HUES64 (cell line): ENCODE data around the gene LRRFIP1.
"Not testable (repeated sequence)": the region's sequence is repeated elsewhere in the genome, so short reads cannot be mapped to it uniquely, and the experiment has no call there.

Source experiments
- H3K27ac ChIP-seq: 2 replicates; pipeline ENCODE4 v1.7.0; 2013; ENCODE audit warnings: low read depth, low read length, inconsistent platforms
- H3K27me3 ChIP-seq: 2 replicates; pipeline ENCODE4 v1.6.1; 2013; ENCODE audit warnings: mild to moderate bottlenecking, low read length; ENCODE audit not compliant: insufficient read depth
- H3K36me3 ChIP-seq: 2 replicates; pipeline ENCODE4 v1.6.1; 2013; ENCODE audit warnings: mild to moderate bottlenecking, low read length; ENCODE audit not compliant: insufficient read depth
- H3K4me1 ChIP-seq: 2 replicates; pipeline ENCODE4 v1.6.1; 2013; ENCODE audit warnings: mild to moderate bottlenecking, low read length, moderate library complexity; ENCODE audit not compliant: insufficient read depth
- H3K4me3 ChIP-seq: 2 replicates; pipeline ENCODE4 v1.5.1; 2013; ENCODE audit warnings: mild to moderate bottlenecking, low read length, moderate library complexity
- H3K9ac ChIP-seq: 2 replicates; pipeline ENCODE4 v1.6.1; 2013; ENCODE audit warnings: mild to moderate bottlenecking, low read depth, low read length
- H3K9me3 ChIP-seq: 2 replicates; pipeline ENCODE4 v1.6.1; 2013; ENCODE audit warnings: low read depth, low read length; ENCODE audit not compliant: insufficient read depth
- WGBS: fragments of 150-250, 120-280 bp; methylation state at CpG from one replicate; pipeline ENCODE4 v1.1.7; 2013; ENCODE audit warnings: missing lambda C conversion rate; 5-methylcytosine and 5-hydroxymethylcytosine counted together

The LRRFIP1 gene

GRCh38 chr2:237657063-237657462, 29.7 kb downstream of the LRRFIP1 start:
- no peaks in the 10 kb centered on the region for H3K4me1 ChIP-seq
- peaks cover 11% of the 10 kb centered on the region; the same call in 1 of the 2 replicates for H3K9me3 ChIP-seq
- no peak overlapping the region for H3K27ac ChIP-seq
- H3K27me3 ChIP-seq: no peaks in the 10 kb centered on the region
- H3K9ac ChIP-seq: no peak overlapping the region
- WGBS: 92% methylated on average over 5 of the region's 5 CpGs
- H3K36me3 ChIP-seq: peaks cover 9% of the 10 kb centered on the region
- no peak overlapping the region for H3K4me3 ChIP-seq

- Histone ChIP-seq H3K9ac (no peak overlapping the region), H3K27ac (no peak overlapping the region), H3K9me3 (peaks cover 11% of the 10 kb centered on the region; the same call in 1 of the 2 replicates), H3K4me3 (no peak overlapping the region), H3K27me3 (no peaks in the 10 kb centered on the region), H3K4me1 (peaks cover 15% of the 10 kb centered on the region), H3K36me3 (0 out of 2 replicates have a peak, but pooled peaks cover 4% of the 10 kb centered on the region)
- 93% methylated on average over 4 of the region's 5 CpGs for WGBS
These were observed 33.1 kb downstream of the LRRFIP1 start for GRCh38 chr2:237660381-237660900.

DNA sequence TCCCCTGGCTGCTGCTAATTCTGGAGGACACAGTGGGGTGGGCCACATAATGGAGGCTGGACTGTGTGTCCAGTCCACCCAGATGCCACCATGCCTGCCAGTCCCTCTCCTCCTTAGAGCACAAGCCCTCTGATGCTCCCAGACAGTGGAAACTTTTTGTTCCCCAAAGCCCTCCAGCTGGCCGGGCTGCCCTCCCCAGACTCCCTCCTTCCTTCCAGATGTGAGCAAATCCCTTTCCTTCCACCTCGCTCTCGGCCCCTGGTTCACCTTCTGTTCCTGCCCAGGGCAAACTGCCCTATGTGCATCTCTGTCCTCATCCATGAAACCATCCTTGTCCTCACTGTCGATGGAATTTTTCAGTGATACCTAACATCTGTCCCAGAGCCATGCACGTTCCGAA, 33.9 kb downstream of the LRRFIP1 start:
- no peak overlapping the region for H3K27ac ChIP-seq
- 93% methylated on average over 6 of the region's 6 CpGs for WGBS
- H3K9ac ChIP-seq: no peak overlapping the region

DNA sequence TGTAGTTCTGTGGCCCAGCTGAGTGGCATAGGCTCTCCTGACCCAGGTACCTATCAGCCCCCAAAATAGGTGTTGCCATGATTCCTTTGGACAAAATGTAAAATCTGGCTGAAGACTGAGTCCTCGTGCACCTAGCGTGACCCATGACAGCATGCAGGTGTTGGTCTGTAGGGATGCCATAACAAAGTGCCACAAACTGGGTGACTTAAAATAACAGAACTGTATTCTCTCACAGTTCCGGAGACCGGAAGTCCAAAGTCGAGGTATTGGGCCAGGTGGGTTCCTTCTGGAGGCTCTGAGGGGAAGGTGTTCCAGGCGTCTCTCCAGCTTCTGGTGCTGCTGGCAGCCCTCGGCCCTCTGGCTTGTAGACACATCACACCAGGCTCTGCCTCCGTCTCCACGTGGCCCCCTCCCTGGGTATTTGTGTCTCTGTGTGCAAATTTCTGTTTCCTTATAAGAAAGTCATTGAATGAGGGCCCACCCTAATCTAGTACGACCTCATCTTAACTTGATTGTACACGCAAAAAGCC, 34.5 kb downstream of the LRRFIP1 start:
- Histone ChIP-seq H3K9ac (no peak overlapping the region), H3K36me3 (no peaks in the 10 kb centered on the region), H3K27ac (no peak overlapping the region), H3K9me3 (peaks cover 9% of the 10 kb centered on the region; the same call in 1 of the 2 replicates), H3K4me1 (peaks cover 21% of the 10 kb centered on the region), H3K4me3 (no peak overlapping the region), H3K27me3 (no peaks in the 10 kb centered on the region)
- 94% methylated on average over 11 of the region's 11 CpGs for WGBS

More for the DNA sequence above, 33.9 kb downstream of the LRRFIP1 start:
- no peaks in the 10 kb centered on the region for H3K27me3 ChIP-seq
- H3K36me3 ChIP-seq: 0 out of 2 replicates have a peak, but pooled peaks cover 4% of the 10 kb centered on the region
- peaks cover 21% of the 10 kb centered on the region for H3K4me1 ChIP-seq
- no peak overlapping the region for H3K4me3 ChIP-seq
- H3K9me3 ChIP-seq: peaks cover 11% of the 10 kb centered on the region; the same call in 1 of the 2 replicates

DNA sequence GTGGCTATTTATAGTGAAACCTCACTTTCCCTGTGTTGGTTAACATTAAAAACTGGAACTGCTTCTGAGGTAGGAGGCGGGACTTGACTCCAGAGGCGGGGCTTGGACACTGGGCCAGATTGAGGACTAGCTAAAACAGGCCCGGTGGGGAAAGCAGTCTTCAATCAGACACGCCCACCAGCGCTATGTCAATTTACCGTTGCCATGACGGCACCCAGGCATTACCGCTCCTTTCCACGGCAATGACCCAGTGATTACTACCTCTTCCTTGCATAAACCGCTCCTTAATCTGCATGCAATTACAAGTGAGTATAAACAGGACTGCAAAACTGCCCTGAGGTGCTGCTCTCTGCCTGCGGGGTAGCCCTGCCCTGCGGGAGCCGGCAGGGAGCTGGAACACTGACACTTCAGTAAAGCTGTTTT, 35.3 kb downstream of the LRRFIP1 start:
- Histone ChIP-seq H3K36me3 (no peaks in the 10 kb centered on the region), H3K27me3 (no peaks in the 10 kb centered on the region), H3K4me3 (0 out of 2 replicates have a peak overlapping the region, but pooled peaks have one; percentile 16), H3K4me1 (peaks cover 22% of the 10 kb centered on the region), H3K9me3 (peaks cover 1% of the 10 kb centered on the region; the same call in 1 of the 2 replicates), H3K9ac (no peak overlapping the region), H3K27ac (no peak overlapping the region; the same call in 1 of the 2 replicates)
- WGBS: 7% methylated on average over 13 of the region's 13 CpGs

DNA sequence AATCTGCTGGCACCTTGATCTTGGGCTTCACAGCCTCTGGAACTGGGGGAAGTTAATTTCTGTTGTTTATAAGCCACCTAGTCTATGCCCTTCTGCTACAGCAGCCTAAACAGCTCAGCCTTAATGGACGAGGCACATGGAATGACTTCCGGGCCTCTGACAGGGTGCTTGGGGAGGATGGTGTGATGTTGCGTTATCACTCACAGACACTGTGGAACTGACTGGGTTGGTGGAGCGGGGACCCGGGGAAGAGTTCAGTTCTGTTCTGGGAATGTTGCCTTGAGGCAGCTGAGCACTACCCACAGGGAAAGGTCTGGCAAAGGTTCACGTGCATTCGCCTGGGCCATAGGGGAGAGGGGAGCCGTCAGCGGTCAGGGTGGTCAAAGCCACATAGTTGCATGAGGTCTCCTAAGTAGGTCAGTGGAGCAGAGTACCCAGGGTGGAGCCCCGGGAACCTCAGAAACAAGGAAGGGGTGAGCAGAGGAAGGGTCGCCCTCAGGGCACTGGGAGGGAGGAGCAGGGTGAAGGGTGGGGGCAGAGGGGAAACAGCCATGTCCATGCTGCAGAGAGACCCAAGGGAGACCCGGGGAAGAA, 36.2 kb downstream of the LRRFIP1 start:
- no peak overlapping the region for H3K27ac ChIP-seq
- no peak overlapping the region for H3K4me3 ChIP-seq
- 91% methylated on average over 12 of the region's 12 CpGs for WGBS
- no peaks in the 10 kb centered on the region for H3K9me3 ChIP-seq
- no peak overlapping the region for H3K9ac ChIP-seq
- H3K4me1 ChIP-seq: peaks cover 29% of the 10 kb centered on the region
- H3K27me3 ChIP-seq: no peaks in the 10 kb centered on the region
- no peaks in the 10 kb centered on the region for H3K36me3 ChIP-seq

- Histone ChIP-seq H3K27me3 (no peaks in the 10 kb centered on the region), H3K9ac (no peak overlapping the region), H3K4me1 (peaks cover 34% of the 10 kb centered on the region), H3K36me3 (no peaks in the 10 kb centered on the region), H3K9me3 (no peaks in the 10 kb centered on the region), H3K27ac (no peak overlapping the region), H3K4me3 (no peak overlapping the region)
- 88% methylated on average over 17 of the region's 17 CpGs for WGBS
These were observed 36.8 kb downstream of the LRRFIP1 start for GRCh38 chr2:237664151-237664550.

- Histone ChIP-seq H3K36me3 (no peaks in the 10 kb centered on the region), H3K27ac (no peak overlapping the region), H3K4me3 (no peak overlapping the region), H3K9me3 (no peaks in the 10 kb centered on the region), H3K27me3 (no peaks in the 10 kb centered on the region), H3K9ac (no peak overlapping the region), H3K4me1 (peaks cover 37% of the 10 kb centered on the region)
- 48% methylated on average over 7 of the region's 7 CpGs for WGBS
These were observed 38.3 kb downstream of the LRRFIP1 start for GRCh38 chr2:237665713-237666143.

- WGBS: 71% methylated on average over 7 of the region's 7 CpGs
- peaks cover 37% of the 10 kb centered on the region for H3K4me1 ChIP-seq
- H3K4me3 ChIP-seq: no peak overlapping the region
- H3K9ac ChIP-seq: no peak overlapping the region
- H3K9me3 ChIP-seq: no peaks in the 10 kb centered on the region
- no peaks in the 10 kb centered on the region for H3K27me3 ChIP-seq
- no peak overlapping the region for H3K27ac ChIP-seq
- H3K36me3 ChIP-seq: no peaks in the 10 kb centered on the region
These were observed 39.2 kb downstream of the LRRFIP1 start for GRCh38 chr2:237666606-237667005.

- not testable (repeated sequence) for H3K4me3 ChIP-seq, H3K9me3 ChIP-seq, H3K27me3 ChIP-seq, H3K27ac ChIP-seq, H3K9ac ChIP-seq, H3K36me3 ChIP-seq
- H3K4me1 ChIP-seq: peaks cover 37% of the 10 kb centered on the region
- 92% methylated on average over 6 of the region's 6 CpGs for WGBS
These were observed 39.7 kb downstream of the LRRFIP1 start for GRCh38 chr2:237667050-237667576.

DNA sequence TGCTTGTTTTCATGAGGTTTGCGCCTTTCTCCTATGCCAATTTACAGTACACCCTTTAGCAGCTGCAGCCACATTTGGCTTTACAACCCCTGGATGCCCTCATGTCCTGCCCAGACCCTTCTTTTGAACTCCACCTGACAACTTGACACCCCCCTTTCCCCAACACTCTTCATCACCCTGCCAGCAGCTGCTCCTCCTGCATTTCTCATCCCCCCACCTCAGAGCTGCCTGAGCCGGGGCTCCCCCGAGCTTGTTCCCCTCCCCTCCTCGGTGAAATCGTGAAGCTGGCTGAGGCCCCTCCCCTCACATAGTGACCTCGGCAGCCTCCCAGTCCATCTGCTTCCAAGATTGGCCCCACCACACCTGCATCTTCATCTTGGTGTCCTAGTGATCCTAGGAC, 40.5 kb downstream of the LRRFIP1 start:
- 65% methylated on average over 6 of the region's 6 CpGs for WGBS
- Histone ChIP-seq H3K27ac (no peak overlapping the region), H3K9me3 (no peaks in the 10 kb centered on the region), H3K4me3 (no peak overlapping the region), H3K36me3 (no peaks in the 10 kb centered on the region), H3K27me3 (no peaks in the 10 kb centered on the region), H3K4me1 (peaks cover 32% of the 10 kb centered on the region), H3K9ac (no peak overlapping the region)
